Measurements from ENCODE around the gene MXRA7.
A peak's percentile ranks its signal among the peaks of the same experiment; 100 is the strongest.

DNA sequence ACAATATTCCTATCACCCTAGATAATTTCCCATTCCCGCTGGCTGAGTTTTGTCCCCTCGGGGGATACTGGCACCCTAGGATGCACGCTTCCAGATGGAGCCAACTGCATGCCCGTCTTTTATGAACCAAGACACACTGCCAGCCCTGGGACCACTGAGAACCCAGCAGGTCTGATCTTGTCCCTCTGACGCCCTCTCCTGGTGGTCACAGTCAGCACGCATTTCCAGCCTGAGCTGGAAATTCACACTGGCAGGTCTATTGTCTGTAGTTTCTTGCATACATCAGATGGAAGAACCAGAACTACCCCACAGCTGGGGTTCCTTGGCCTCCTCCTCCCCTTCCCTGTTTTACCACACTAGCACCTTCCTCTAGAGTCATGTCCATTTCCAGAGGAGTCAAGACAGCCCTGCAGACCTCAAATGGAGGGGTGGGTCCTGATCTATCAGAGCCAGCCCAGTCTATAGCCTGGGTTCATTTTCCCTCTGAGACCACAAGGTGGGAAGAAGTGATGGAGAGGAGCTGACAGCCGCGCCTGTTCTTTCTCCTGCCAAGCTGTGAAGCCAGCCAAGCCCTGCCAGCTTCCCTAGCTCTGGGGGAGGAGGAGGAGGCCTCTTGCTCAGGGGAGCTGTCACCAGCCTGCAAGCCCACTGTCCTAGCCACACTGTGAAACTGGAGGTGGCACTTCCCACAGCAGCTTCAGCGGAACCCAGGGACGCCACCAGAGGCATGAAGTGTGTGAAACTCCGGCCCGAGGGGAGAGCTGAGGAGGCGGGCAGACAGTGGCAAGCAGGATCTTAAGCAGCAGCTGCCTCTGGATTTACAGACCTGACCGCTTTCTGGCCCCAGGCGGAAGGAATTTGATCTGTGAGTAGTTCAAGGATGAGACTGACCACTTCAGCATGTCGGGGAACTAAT is 29.3 kb downstream of the MXRA7 start:
- TF ChIP-seq, protein P1, sequence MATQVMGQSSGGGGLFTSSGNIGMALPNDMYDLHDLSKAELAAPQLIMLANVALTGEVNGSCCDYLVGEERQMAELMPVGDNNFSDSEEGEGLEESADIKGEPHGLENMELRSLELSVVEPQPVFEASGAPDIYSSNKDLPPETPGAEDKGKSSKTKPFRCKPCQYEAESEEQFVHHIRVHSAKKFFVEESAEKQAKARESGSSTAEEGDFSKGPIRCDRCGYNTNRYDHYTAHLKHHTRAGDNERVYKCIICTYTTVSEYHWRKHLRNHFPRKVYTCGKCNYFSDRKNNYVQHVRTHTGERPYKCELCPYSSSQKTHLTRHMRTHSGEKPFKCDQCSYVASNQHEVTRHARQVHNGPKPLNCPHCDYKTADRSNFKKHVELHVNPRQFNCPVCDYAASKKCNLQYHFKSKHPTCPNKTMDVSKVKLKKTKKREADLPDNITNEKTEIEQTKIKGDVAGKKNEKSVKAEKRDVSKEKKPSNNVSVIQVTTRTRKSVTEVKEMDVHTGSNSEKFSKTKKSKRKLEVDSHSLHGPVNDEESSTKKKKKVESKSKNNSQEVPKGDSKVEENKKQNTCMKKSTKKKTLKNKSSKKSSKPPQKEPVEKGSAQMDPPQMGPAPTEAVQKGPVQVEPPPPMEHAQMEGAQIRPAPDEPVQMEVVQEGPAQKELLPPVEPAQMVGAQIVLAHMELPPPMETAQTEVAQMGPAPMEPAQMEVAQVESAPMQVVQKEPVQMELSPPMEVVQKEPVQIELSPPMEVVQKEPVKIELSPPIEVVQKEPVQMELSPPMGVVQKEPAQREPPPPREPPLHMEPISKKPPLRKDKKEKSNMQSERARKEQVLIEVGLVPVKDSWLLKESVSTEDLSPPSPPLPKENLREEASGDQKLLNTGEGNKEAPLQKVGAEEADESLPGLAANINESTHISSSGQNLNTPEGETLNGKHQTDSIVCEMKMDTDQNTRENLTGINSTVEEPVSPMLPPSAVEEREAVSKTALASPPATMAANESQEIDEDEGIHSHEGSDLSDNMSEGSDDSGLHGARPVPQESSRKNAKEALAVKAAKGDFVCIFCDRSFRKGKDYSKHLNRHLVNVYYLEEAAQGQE (IDR thresholded peaks at IDR 0.05) = no peak
- TF ChIP-seq EGR1 (IDR thresholded peaks at IDR 0.05; ENCODE audit: low read depth in 2 of 2) (no peak), RAD21 (IDR thresholded peaks at IDR 0.05) (peak; percentile 68 to 80), HNF4G (IDR thresholded peaks at IDR 0.05) (no peak), RXRA (IDR thresholded peaks at IDR 0.05) (no peak), FOXA1 (IDR thresholded peaks at IDR 0.05) (no peak), SP1 (IDR thresholded peaks at IDR 0.05) (no peak), TAF1 (conservative IDR thresholded peaks at IDR 0.05) (no peak), YY1 (IDR thresholded peaks at IDR 0.05) (no peak)
- TF ChIP-seq, protein P2, sequence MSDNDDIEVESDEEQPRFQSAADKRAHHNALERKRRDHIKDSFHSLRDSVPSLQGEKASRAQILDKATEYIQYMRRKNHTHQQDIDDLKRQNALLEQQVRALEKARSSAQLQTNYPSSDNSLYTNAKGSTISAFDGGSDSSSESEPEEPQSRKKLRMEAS (IDR thresholded peaks at IDR 0.05) = no peak
- TF ChIP-seq, protein P3, sequence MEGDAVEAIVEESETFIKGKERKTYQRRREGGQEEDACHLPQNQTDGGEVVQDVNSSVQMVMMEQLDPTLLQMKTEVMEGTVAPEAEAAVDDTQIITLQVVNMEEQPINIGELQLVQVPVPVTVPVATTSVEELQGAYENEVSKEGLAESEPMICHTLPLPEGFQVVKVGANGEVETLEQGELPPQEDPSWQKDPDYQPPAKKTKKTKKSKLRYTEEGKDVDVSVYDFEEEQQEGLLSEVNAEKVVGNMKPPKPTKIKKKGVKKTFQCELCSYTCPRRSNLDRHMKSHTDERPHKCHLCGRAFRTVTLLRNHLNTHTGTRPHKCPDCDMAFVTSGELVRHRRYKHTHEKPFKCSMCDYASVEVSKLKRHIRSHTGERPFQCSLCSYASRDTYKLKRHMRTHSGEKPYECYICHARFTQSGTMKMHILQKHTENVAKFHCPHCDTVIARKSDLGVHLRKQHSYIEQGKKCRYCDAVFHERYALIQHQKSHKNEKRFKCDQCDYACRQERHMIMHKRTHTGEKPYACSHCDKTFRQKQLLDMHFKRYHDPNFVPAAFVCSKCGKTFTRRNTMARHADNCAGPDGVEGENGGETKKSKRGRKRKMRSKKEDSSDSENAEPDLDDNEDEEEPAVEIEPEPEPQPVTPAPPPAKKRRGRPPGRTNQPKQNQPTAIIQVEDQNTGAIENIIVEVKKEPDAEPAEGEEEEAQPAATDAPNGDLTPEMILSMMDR (IDR thresholded peaks at IDR 0.05; ENCODE audit: low read depth, low read length, missing input control) = peak; percentile 54

All from liver (tissue), 3 donors.